GM19467 (cell line): ENCODE measurements around the gene CENPF.
A peak's percentile ranks its signal among the peaks of the same experiment; 100 is the strongest.
"Not testable (repeated sequence)": the region's sequence is repeated elsewhere in the genome, so short reads cannot be mapped to it uniquely, and the experiment has no call there.

Experiments
- ATAC-seq: cut with Tn5 transposase; IDR thresholded peaks from one replicate; pipeline ENCODE4 v1.9.1; 2021; ENCODE audit warnings: mild to moderate bottlenecking, moderate library complexity; ENCODE audit not compliant: unreplicated experiment

Gene CENPF, protein sequence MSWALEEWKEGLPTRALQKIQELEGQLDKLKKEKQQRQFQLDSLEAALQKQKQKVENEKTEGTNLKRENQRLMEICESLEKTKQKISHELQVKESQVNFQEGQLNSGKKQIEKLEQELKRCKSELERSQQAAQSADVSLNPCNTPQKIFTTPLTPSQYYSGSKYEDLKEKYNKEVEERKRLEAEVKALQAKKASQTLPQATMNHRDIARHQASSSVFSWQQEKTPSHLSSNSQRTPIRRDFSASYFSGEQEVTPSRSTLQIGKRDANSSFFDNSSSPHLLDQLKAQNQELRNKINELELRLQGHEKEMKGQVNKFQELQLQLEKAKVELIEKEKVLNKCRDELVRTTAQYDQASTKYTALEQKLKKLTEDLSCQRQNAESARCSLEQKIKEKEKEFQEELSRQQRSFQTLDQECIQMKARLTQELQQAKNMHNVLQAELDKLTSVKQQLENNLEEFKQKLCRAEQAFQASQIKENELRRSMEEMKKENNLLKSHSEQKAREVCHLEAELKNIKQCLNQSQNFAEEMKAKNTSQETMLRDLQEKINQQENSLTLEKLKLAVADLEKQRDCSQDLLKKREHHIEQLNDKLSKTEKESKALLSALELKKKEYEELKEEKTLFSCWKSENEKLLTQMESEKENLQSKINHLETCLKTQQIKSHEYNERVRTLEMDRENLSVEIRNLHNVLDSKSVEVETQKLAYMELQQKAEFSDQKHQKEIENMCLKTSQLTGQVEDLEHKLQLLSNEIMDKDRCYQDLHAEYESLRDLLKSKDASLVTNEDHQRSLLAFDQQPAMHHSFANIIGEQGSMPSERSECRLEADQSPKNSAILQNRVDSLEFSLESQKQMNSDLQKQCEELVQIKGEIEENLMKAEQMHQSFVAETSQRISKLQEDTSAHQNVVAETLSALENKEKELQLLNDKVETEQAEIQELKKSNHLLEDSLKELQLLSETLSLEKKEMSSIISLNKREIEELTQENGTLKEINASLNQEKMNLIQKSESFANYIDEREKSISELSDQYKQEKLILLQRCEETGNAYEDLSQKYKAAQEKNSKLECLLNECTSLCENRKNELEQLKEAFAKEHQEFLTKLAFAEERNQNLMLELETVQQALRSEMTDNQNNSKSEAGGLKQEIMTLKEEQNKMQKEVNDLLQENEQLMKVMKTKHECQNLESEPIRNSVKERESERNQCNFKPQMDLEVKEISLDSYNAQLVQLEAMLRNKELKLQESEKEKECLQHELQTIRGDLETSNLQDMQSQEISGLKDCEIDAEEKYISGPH (N-terminal part only)

DNA sequence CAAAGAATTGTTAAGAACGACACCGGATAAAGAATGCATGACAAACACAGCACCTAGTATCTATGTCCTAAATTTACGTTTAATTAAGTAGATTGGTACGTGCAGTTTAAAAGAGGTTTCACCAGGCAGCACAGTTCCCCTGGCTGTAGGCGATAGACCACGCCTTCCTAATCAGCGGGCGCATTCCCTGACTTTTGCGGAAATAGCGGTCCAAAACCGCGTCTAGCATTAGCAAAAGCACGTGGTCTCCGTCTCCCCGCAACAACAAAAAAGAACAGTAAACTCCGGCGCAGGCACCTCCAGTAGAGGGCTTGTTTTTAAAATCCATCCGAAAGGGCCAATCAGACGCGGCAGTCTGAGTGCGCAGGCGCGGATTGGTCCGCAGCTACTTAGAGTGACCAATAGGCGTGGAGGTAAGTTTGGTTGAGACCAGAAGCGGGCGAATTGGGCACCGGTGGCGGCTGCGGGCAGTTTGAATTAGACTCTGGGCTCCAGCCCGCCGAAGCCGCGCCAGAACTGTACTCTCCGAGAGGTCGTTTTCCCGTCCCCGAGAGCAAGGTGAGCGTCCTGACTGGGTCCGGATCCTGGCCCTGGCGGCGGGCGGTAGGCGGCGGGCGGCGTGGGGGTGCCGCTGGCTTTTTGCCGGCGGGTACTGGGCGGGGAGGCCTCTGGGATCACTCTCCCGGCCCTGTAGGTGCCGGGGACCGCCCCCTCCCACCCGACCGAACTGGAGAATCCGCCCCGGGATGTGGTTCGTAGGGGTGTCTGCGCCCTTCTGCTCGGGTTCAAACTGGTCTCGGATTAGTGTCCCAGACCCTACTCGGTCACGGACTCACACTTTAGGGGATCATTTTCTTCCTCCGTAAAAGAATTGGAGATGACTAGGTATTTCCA lies at the start of gene CENPF:
TSS of gene CENPF (plus strand) at position 432 of the 894 bp plus-strand sequence. CDS start 10,560 bp downstream, outside the sequence.
- ATAC-seq, result peak; percentile 100

DNA sequence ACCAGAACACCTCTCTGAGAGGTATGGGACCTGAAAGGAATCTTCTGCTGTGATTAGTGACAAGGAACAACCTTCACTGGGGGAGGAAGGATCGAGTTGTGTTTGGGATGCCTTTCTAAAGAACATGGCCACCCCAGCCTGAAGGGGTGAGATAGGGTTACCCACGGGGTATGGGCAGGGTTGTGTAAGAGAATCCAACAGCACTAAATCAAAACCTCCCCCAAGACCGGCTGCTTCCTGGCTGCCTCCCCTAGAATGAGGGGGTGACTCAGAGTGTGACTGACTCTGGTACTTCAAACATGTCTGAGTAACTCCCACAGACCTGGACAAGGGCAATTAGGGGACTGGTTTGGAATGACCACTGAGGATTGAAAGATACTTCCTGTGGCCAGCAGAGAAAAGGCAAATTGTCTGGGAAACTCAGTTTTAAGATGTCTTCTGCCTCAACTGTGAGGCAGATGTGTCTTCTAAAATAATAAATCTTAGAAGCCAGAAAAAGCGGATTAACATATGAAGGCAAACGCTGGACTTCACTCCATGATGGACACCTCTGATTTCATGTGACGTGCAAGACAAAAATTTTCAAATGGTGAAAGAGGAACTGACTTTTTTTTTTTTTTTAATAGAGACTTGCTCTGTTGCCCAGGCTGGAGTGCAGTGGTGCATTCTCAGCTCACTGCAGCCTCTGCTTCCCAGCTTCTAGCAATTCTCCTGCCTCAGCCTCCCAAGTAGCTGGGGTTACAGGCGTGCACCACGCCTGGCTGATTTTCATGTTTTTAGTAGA lies 44.9 kb upstream of the CENPF start:
- peak; percentile 55 for ATAC-seq

DNA sequence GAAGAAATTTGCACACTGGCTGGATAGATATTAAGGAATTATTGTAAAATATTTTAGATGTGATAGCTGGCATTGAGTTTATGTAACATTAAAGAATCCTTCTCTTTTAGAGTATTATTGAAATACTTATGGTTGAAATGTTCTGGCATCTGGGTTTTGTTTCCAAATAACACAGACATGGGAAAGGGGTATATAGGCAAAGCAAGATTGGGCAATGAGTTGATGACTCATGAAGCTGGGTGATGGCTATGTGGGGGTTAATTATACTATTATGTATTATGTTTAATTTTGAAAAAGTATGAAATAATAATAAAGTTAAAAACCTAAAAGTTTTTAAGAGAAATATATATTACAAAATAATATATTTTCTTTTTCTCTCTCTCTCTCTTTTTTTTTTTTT lies 39.1 kb upstream of the CENPF start:
- ATAC-seq, result no peak

DNA sequence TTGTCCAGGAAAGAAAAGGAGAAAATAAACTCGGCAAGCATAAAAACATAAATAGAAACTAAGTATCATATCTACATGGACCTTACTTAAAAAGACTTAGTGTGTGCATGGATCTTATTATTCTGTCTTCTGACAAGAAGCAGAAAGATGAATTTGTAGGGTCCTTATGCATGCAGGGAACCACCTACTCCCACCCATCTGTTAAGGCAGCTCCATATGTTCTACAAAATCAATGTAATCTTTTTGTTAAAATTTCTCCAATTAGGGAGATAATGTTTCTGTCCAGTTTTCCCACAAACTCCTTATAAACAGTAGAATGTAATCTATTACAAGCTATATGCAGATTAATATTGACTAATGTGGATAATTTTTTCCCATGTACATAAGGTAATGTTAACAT lies 37.7 kb upstream of the CENPF start:
- ATAC-seq, result no peak

- no peak for ATAC-seq
These were observed 36.6 kb upstream of the CENPF start for GRCh38 chr1:214566158-214567104.

DNA sequence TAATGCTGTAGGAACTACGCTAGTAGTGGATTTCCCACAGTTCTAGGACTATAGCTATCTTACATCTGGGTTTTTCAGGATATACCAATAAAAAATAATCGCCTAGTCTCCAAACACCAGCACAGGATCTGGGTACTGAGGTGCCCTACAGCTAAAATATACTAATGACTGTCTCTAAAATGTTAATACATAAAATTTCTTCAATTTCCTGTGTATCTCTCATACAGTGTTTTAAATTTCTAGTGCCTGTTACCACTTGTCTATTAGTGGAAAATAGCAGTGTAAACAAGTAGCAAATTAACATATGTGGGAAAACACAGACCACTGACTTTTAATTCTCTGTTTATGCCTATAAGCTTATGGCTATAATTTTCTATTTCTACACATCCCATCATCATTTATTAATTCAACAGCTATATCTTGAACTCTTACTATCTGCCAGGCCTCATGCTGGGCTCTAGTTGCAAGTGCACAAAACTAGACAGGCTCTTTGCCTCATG lies 35.5 kb upstream of the CENPF start:
- ATAC-seq, result no peak

DNA sequence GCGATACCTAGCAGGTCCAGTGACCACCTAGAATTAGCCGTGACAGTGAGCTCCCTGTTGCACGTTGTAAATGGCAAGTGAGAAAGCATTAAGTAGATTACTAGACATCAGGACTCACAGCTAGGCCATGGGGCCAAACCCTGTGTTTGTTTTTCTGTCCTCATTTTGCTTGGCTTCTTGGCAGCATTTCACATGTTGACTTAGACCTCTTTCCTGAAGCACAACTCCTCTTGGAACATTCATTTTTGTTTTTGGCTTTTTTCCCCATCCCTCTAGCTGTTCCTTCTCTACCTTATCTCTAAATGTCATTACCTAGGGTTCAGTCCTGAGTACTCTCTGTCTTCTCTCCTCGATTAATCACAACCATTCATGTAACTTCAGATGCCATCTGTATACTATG lies 34.7 kb upstream of the CENPF start:
- ATAC-seq, result no peak

DNA sequence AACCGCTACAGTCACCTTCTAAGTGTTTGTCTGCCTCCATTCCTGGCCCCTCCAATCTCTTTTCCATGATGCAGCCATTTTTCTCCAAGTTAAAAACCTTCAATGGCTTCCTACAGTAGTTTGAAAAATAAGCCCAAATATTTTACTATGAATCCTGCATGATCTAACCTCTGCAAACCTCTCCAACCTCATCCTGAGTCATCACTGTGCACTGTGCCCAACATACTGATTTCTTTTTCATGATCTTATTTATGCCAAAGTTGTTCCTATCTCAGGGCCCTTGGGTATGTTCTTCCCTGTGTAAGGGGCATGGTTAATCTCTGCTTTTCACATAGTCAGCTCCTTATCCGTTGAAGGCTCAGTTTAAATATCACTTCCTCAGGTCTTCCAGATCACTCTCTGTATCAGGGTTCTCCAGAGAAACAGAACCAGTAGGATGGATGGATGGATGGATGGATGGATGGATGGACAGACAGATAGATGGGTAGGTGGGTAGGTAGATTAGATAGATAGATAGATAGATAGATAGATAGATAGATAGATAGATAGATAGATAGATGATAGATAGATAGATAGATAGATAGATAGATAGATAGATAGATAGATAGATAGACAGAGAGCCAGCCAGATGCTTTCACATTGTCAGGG lies 33.5 kb upstream of the CENPF start:
- ATAC-seq, result no peak

GRCh38 chr1:214570442-214570841 lies 32.6 kb upstream of the CENPF start:
- ATAC-seq, result no peak

DNA sequence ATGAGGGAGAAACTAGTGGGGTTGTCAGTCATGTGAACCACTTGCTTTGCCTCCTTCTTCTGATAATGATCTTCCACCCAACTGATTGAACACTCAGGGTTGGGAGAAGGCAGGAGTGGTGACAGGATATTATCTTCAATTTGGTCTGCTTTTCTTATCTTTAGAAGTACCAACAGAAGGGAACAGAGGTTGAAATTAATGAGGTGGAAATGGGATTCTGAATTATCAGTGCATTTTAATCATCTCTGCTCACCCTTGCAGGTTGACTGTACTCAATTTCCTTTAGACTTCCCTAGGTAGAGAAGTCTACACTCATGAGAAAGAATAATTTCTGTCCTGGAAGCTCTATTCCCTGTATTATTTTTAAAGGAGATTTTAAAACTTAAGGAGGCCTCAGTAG lies 31.7 kb upstream of the CENPF start:
- no peak for ATAC-seq

- no peak for ATAC-seq
These were observed 29.3 kb upstream of the CENPF start for GRCh38 chr1:214573386-214574318.

- no peak for ATAC-seq
These were observed 28.2 kb upstream of the CENPF start for GRCh38 chr1:214574598-214575411.

DNA sequence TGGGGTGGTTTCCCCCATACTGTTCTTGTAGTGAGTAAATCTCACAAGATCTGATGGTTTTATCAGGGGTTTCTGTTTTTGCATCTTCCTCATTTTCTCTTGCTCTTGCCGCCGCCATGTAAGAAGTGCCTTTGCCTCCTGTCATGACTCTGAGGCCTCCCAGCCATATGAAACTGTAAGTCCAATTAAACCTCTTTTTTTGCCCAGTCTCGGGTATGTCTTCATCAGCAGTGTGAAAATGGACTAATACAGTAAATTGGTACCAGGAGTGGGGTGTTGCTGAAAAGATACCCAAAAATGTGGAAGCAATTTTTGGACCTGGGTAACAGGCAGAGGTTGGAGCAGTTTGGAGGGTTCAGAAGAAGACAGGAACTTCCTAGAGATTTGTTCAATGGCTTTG lies 26.9 kb upstream of the CENPF start:
- not testable (repeated sequence) for ATAC-seq

DNA sequence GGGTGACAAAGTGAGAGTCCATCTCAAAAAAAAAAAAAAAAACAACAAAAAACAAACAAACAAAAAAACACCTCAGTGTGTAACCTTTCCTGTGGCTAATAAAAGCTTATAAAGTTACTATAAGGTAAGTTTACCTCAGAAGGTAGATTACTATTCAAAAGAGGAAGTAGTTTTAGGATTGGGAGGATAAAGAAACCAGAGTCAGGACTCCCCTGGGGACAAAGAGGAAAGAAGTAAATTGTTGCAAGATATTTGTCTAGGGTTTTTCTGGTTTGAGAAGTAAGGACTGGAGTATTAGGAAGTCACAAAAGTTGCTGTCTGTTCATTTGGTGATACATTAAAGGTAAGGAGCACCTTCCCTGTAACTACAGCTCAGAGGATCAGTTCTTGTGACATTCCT lies 23.8 kb upstream of the CENPF start:
- no peak for ATAC-seq

DNA sequence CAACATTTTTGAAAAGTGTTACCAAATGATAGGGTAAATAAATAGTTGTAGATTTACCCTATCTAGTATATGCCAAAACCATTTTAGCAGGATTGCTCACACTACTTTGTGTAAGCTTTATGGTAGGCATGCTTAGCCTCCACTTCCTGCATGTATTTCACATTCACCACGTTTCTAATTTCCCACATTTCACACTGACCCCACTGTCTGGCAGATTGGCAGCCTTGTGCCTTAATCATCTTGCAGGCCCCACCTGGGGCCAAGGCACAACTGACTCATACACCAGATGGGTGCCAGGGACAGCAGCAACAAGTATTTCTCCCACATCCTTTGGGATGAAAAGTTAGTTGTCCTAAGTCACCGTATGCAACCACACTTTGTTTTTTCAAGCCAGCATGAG lies 21.2 kb upstream of the CENPF start:
- ATAC-seq, result no peak
